Activated naive CD4-positive, alpha-beta T cell treated with anti-CD3 and anti-CD28 coated beads for 36 hours (primary cell): Measurements from ENCODE around the gene TMEM100. TPM values are rescaled to one million over a fixed set of nuclear protein-coding genes. Genes with fewer than 3 reads are reported as not detected.

Experiments used
- CTCF ChIA-PET: fragments of 350-600 bp; sonication (Branson Sonifier 250); formaldehyde crosslinking; loops from one replicate; lab custom pipeline; 2021; ENCODE audit warnings: antibody characterized with exemption; lab: Charles Lee
- DNase-seq: peaks from one replicate; pipeline ENCODE4 v3.0.0-alpha.2; 2020
- H3K27ac Mint-ChIP-seq: one replicate; pipeline ENCODE4 v1.8.0; 2021; ENCODE audit warnings: mild to moderate bottlenecking, mixed read lengths
- H3K27me3 Mint-ChIP-seq: one replicate; pipeline ENCODE4 v1.8.0; 2021; ENCODE audit warnings: low read depth, mixed read lengths
- H3K36me3 Mint-ChIP-seq: one replicate; pipeline ENCODE4 v1.8.0; 2021; ENCODE audit warnings: low read depth, mixed read lengths
- H3K4me1 Mint-ChIP-seq: one replicate; pipeline ENCODE4 v1.8.0; 2021; ENCODE audit warnings: low read depth, mixed read lengths
- H3K4me3 Mint-ChIP-seq: one replicate; pipeline ENCODE4 v1.8.0; 2021; ENCODE audit warnings: mild to moderate bottlenecking, moderate library complexity, mixed read lengths
- H3K9me3 Mint-ChIP-seq: one replicate; pipeline ENCODE4 v1.8.0; 2021; ENCODE audit warnings: mixed read lengths
- intact Hi-C: fragments of 100-400 bp; cut with micrococcal nuclease; formaldehyde crosslinking; loops from one replicate; pipeline ENCODE4 v1.15.1; 2023
- total RNA-seq, 2 experiments: library from RNA; stranded (reverse); gene quantifications; one replicate each; pipeline ENCODE4 v1.2.3, GENCODE V29; 2021

TMEM100 gene
- total RNA-seq, 2 experiments from 2014 or later, result not detected

GRCh38 chr17:55709440-55709839, 13.2 kb downstream of the TMEM100 start:
- H3K27ac Mint-ChIP-seq, result no peak overlapping the region

GRCh38 chr17:55708175-55708974, 14.3 kb downstream of the TMEM100 start:
- no peak for DNase-seq
- Mint-ChIP-seq H3K9me3 (no peaks in the 10 kb centered on the region), H3K27ac (no peak overlapping the region), H3K4me3 (no peak overlapping the region), H3K27me3 (peaks cover 32% of the 10 kb centered on the region), H3K4me1 (no peaks in the 10 kb centered on the region), H3K36me3 (no peaks in the 10 kb centered on the region)
- CTCF ChIA-PET, result interaction anchor here (1.0 to 1.3 kb wide), 2 partner anchors 10 to 12 kb away, joined by 3 to 4 read pairs; no protein-coding TSS in a partner anchor
- intact Hi-C loops, result no loop called here

More at GRCh38 chr17:55709440-55709839, 13.2 kb downstream of the TMEM100 start:
- Mint-ChIP-seq H3K27me3 (peaks cover 24% of the 10 kb centered on the region), H3K9me3 (no peaks in the 10 kb centered on the region), H3K4me3 (no peak overlapping the region), H3K4me1 (no peaks in the 10 kb centered on the region), H3K36me3 (no peaks in the 10 kb centered on the region)
- CTCF ChIA-PET, result interaction anchor here (0.7 to 1.3 kb wide), 4 partner anchors 9 to 184 kb away, joined by 3 to 4 read pairs (median 3); no protein-coding TSS in a partner anchor
- intact Hi-C loops, result no loop called here
- no peak for DNase-seq

- H3K27me3 Mint-ChIP-seq, result peaks cover 39% of the 10 kb centered on the region
- CTCF ChIA-PET, result interaction anchor here (0.7 to 1.0 kb wide), 2 partner anchors 11 to 14 kb away, joined by 3 read pairs; no protein-coding TSS in a partner anchor
- H3K9me3 Mint-ChIP-seq, result no peaks in the 10 kb centered on the region
- H3K27ac Mint-ChIP-seq, result no peak overlapping the region
- no peaks in the 10 kb centered on the region for H3K36me3 Mint-ChIP-seq
- H3K4me1 Mint-ChIP-seq, result no peaks in the 10 kb centered on the region
- intact Hi-C loops, result no loop called here
- no peak for DNase-seq
- H3K4me3 Mint-ChIP-seq, result no peak overlapping the region
Observed at GRCh38 chr17:55706808-55707773, 15.6 kb downstream of the TMEM100 start.

GRCh38 chr17:55705847-55706246, 16.8 kb downstream of the TMEM100 start:
- Mint-ChIP-seq H3K27me3 (peaks cover 51% of the 10 kb centered on the region), H3K4me1 (no peaks in the 10 kb centered on the region), H3K27ac (no peak overlapping the region), H3K4me3 (no peak overlapping the region), H3K36me3 (no peaks in the 10 kb centered on the region), H3K9me3 (no peaks in the 10 kb centered on the region)
- DNase-seq, result no peak
- intact Hi-C loops, result no loop called here
- CTCF ChIA-PET, result no interaction called here

GRCh38 chr17:55704401-55704800, 18.3 kb downstream of the TMEM100 start:
- no peak for DNase-seq
- CTCF ChIA-PET, result interaction anchor here (1.0 kb wide), 1 partner anchor 31 kb away, joined by 3 read pairs; no protein-coding TSS in a partner anchor
- Mint-ChIP-seq H3K27me3 (peaks cover 55% of the 10 kb centered on the region), H3K27ac (no peak overlapping the region), H3K4me1 (no peaks in the 10 kb centered on the region), H3K9me3 (no peaks in the 10 kb centered on the region), H3K36me3 (no peaks in the 10 kb centered on the region), H3K4me3 (no peak overlapping the region)
- intact Hi-C loops, result no loop called here

GRCh38 chr17:55702150-55702549, 20.5 kb downstream of the TMEM100 start:
- DNase-seq, result no peak
- H3K9me3 Mint-ChIP-seq, result no peaks in the 10 kb centered on the region
- CTCF ChIA-PET, result no interaction called here
- H3K4me3 Mint-ChIP-seq, result no peak overlapping the region
- H3K27me3 Mint-ChIP-seq, result peaks cover 54% of the 10 kb centered on the region
- no peaks in the 10 kb centered on the region for H3K4me1 Mint-ChIP-seq
- no peak overlapping the region for H3K27ac Mint-ChIP-seq
- H3K36me3 Mint-ChIP-seq, result no peaks in the 10 kb centered on the region
- intact Hi-C loops, result no loop called here

- Mint-ChIP-seq H3K27me3 (peaks cover 42% of the 10 kb centered on the region), H3K4me1 (no peaks in the 10 kb centered on the region)
Observed at GRCh38 chr17:55699181-55699860, 23.3 kb downstream of the TMEM100 start.

GRCh38 chr17:55694286-55694910, 28.3 kb downstream of the TMEM100 start:
- Mint-ChIP-seq H3K36me3 (no peaks in the 10 kb centered on the region), H3K27me3 (peaks cover 12% of the 10 kb centered on the region), H3K4me3 (no peak overlapping the region), H3K4me1 (no peaks in the 10 kb centered on the region), H3K27ac (no peak overlapping the region), H3K9me3 (no peaks in the 10 kb centered on the region)
- intact Hi-C loops, result no loop called here
- DNase-seq, result no peak
- CTCF ChIA-PET, result no interaction called here

More at GRCh38 chr17:55699181-55699860, 23.3 kb downstream of the TMEM100 start:
- H3K27ac Mint-ChIP-seq, result no peak overlapping the region
- CTCF ChIA-PET, result no interaction called here
- H3K9me3 Mint-ChIP-seq, result no peaks in the 10 kb centered on the region
- H3K4me3 Mint-ChIP-seq, result no peak overlapping the region
- no peak for DNase-seq
- no peaks in the 10 kb centered on the region for H3K36me3 Mint-ChIP-seq
- intact Hi-C loops, result no loop called here

GRCh38 chr17:55693254-55694216, 29.1 kb downstream of the TMEM100 start:
- CTCF ChIA-PET, result no interaction called here
- intact Hi-C loops, result no loop called here
- Mint-ChIP-seq H3K36me3 (no peaks in the 10 kb centered on the region), H3K4me1 (no peaks in the 10 kb centered on the region), H3K9me3 (no peaks in the 10 kb centered on the region), H3K4me3 (no peak overlapping the region), H3K27me3 (peaks cover 16% of the 10 kb centered on the region), H3K27ac (no peak overlapping the region)
- DNase-seq, result no peak

GRCh38 chr17:55692276-55692675, 30.4 kb downstream of the TMEM100 start:
- Mint-ChIP-seq H3K4me1 (no peaks in the 10 kb centered on the region), H3K9me3 (no peaks in the 10 kb centered on the region), H3K36me3 (no peaks in the 10 kb centered on the region), H3K27me3 (peaks cover 17% of the 10 kb centered on the region), H3K4me3 (no peak overlapping the region), H3K27ac (no peak overlapping the region)
- intact Hi-C loops, result no loop called here
- no peak for DNase-seq
- CTCF ChIA-PET, result no interaction called here

GRCh38 chr17:55691666-55692065, 31.0 kb downstream of the TMEM100 start:
- Mint-ChIP-seq H3K4me1 (no peaks in the 10 kb centered on the region), H3K27me3 (peaks cover 19% of the 10 kb centered on the region), H3K9me3 (no peaks in the 10 kb centered on the region), H3K36me3 (no peaks in the 10 kb centered on the region), H3K4me3 (no peak overlapping the region), H3K27ac (no peak overlapping the region)
- no peak for DNase-seq
- CTCF ChIA-PET, result interaction anchor here (0.9 to 1.1 kb wide), 2 partner anchors 10 to 165 kb away, joined by 3 read pairs; no protein-coding TSS in a partner anchor
- intact Hi-C loops, result no loop called here
